Activated T-cell treated with anti-CD3 and anti-CD28 coated beads for 1 hour (primary cell): ENCODE results near the gene FYN.
"Not testable (repeated sequence)": the region's sequence is repeated elsewhere in the genome, so short reads cannot be mapped to it uniquely, and the experiment has no call there.

Experiments
- DNase-seq: peaks from one replicate; pipeline ENCODE4 v3.0.0-alpha.2; 2020; ENCODE audit warnings: low read depth

The FYN gene

GRCh38 chr6:111789598-111789997, 83.7 kb downstream of the FYN start:
- DNase-seq: no peak

GRCh38 chr6:111788379-111789276, 84.6 kb downstream of the FYN start:
- no peak for DNase-seq

- not testable (repeated sequence) for DNase-seq
Measured at GRCh38 chr6:111786151-111786550, 87.1 kb downstream of the FYN start.

GRCh38 chr6:111784433-111784832, 88.8 kb downstream of the FYN start:
- no peak for DNase-seq

- no peak for DNase-seq
Measured at GRCh38 chr6:111782887-111783466, 90.3 kb downstream of the FYN start.

- no peak for DNase-seq
Measured at GRCh38 chr6:111782192-111782809, 91.0 kb downstream of the FYN start.

GRCh38 chr6:111781041-111781708, 92.1 kb downstream of the FYN start:
- DNase-seq: no peak

- DNase-seq: no peak
Measured at GRCh38 chr6:111780393-111780792, 92.9 kb downstream of the FYN start.

GRCh38 chr6:111779660-111780059, 93.6 kb downstream of the FYN start:
- no peak for DNase-seq

- no peak for DNase-seq
Measured at GRCh38 chr6:111779031-111779430, 94.2 kb downstream of the FYN start.

- DNase-seq: no peak
Measured at GRCh38 chr6:111777357-111777756, 95.9 kb downstream of the FYN start.

GRCh38 chr6:111776236-111777221, 96.7 kb downstream of the FYN start:
- no peak for DNase-seq

GRCh38 chr6:111775145-111775922, 97.9 kb downstream of the FYN start:
- no peak for DNase-seq

- no peak for DNase-seq
Measured at GRCh38 chr6:111774346-111774703, 98.9 kb downstream of the FYN start.

GRCh38 chr6:111773501-111774345, 99.5 kb downstream of the FYN start:
- DNase-seq: no peak

GRCh38 chr6:111772381-111772780, 100.9 kb downstream of the FYN start:
- no peak for DNase-seq

- no peak for DNase-seq
Measured at GRCh38 chr6:111771629-111772028, 101.6 kb downstream of the FYN start.

- no peak for DNase-seq
Measured at GRCh38 chr6:111771094-111771432, 102.2 kb downstream of the FYN start.

GRCh38 chr6:111770263-111771093, 102.8 kb downstream of the FYN start:
- no peak for DNase-seq
